Endothelial cell of umbilical vein (primary cell): Measurements from ENCODE around the gene ITFG1. TPM values are rescaled to one million over a fixed set of nuclear protein-coding genes. Genes with fewer than 3 reads are reported as not detected.

Experiments used
- BruUV-seq: library from RNA; stranded (reverse); fragments of 400-500 nt; replicated peaks from 2 replicates; lab custom pipeline; 2021; lab: Mats Ljungman, UMichigan
- CTCF ChIA-PET: fragments of 300-600, 350-600 bp; sonication (Branson Sonifier 250); formaldehyde crosslinking; loops from one replicate; lab custom pipeline; 2021; ENCODE audit warnings: antibody characterized with exemption, inconsistent platforms; lab: Charles Lee
- POLR2A ChIA-PET: fragments of 300-600, 350-600 bp; sonication (Branson Sonifier 250); formaldehyde crosslinking; loops from one replicate; lab custom pipeline; 2021; ENCODE audit warnings: antibody characterized with exemption, inconsistent platforms; lab: Charles Lee
- DNase-seq: peaks from one replicate; pipeline ENCODE4 v3.0.0-alpha.2; 2011; ENCODE audit warnings: low read depth, low spot score
- FAIRE-seq: peaks from 2 replicates; lab custom pipeline; 2011; peaks lifted over from hg19 to GRCh38; lab: Jason Lieb, UNC
- H2AFZ ChIP-seq: 2 replicates; pipeline ENCODE4 v1.6.0; 2012; ENCODE audit warnings: low read depth, low read length, control low read depth, inconsistent platforms
- H3K27ac ChIP-seq: 2 replicates; pipeline ENCODE4 v1.5.1; 2011; ENCODE audit warnings: low read depth, mild to moderate bottlenecking, control low read depth, low read length, moderate library complexity; ENCODE audit not compliant: insufficient read depth
- H3K27me3 ChIP-seq, 2 experiments: 2 replicates each; pipeline versions ENCODE4 v1.6.0 to v1.6.1; 2011; ENCODE audit warnings: low read length in 2 of 2, mixed read lengths in 1 of 2; ENCODE audit not compliant: control insufficient read depth in 2 of 2, insufficient read depth in 2 of 2
- H3K36me3 ChIP-seq, 2 experiments: 2 replicates in 1 of 2; 3 replicates in 1 of 2; pipeline ENCODE4 v1.5.1; 2011; ENCODE audit warnings: low read length in 2 of 2, mild to moderate bottlenecking in 1 of 2, moderate library complexity in 1 of 2; ENCODE audit not compliant: control insufficient read depth in 2 of 2, insufficient read depth in 2 of 2; ENCODE audit errors: extremely low read depth in 1 of 2
- H3K4me1 ChIP-seq: 3 replicates; pipeline ENCODE4 v1.5.1; 2011; ENCODE audit warnings: mild to moderate bottlenecking, low read length; ENCODE audit not compliant: control insufficient read depth, insufficient read depth; ENCODE audit errors: extremely low read depth
- H3K4me2 ChIP-seq: 2 replicates; pipeline ENCODE4 v1.6.1; 2011; ENCODE audit warnings: low read length, control low read depth, mixed read lengths; ENCODE audit not compliant: insufficient read depth
- H3K4me3 ChIP-seq, 3 experiments: fragments of 200-600 bp in 1 of 3; sonication (generic), shearing (Covaris generic) in 1 of 3; replicated peaks in 1 of 3; 2 replicates each; pipeline ENCODE4 v1.5.1; 2011 to 2016; ENCODE audit warnings: control low read depth in 3 of 3, low read length in 3 of 3, mild to moderate bottlenecking in 2 of 3, inconsistent platforms in 1 of 3, low read depth in 1 of 3, moderate library complexity in 1 of 3; ENCODE audit not compliant: insufficient read depth in 1 of 3
- H3K79me2 ChIP-seq: 2 replicates; pipeline ENCODE4 v1.6.0; 2012; ENCODE audit warnings: low read length, inconsistent platforms; ENCODE audit not compliant: control insufficient read depth, insufficient read depth
- H3K9ac ChIP-seq: replicated peaks from 2 replicates; pipeline ENCODE3; 2011; ENCODE audit warnings: low read length, control low read depth; ENCODE audit not compliant: insufficient read depth; ENCODE audit errors: extremely low read depth
- H3K9me1 ChIP-seq: replicated peaks from 3 replicates; pipeline ENCODE4 v1.6.0; 2011; ENCODE audit warnings: mild to moderate bottlenecking, low read length; ENCODE audit not compliant: control insufficient read depth, insufficient read depth; ENCODE audit errors: extremely low read depth
- H3K9me3 ChIP-seq: replicated peaks from 2 replicates; pipeline ENCODE4 v1.5.1; 2012; ENCODE audit warnings: low read length, inconsistent platforms; ENCODE audit not compliant: control insufficient read depth, insufficient read depth
- H4K20me1 ChIP-seq: replicated peaks from 2 replicates; pipeline ENCODE3; 2011; ENCODE audit warnings: mild to moderate bottlenecking, low read length; ENCODE audit not compliant: control insufficient read depth, insufficient read depth; ENCODE audit errors: extremely low read depth
- CTCF ChIP-seq, 2 donors: IDR thresholded peaks; 1 replicate in 1 of 2; 2 replicates in 1 of 2; pipeline ENCODE4 v1.5.1; 2011; ENCODE audit warnings: low read length in 2 of 2, mild to moderate bottlenecking in 2 of 2, moderate library complexity in 2 of 2, control low read depth in 1 of 2, inconsistent platforms in 1 of 2, low read depth in 1 of 2; ENCODE audit not compliant: insufficient read depth in 1 of 2; ENCODE audit errors: extremely low read depth in 1 of 2
- JUN ChIP-seq: IDR thresholded peaks from 2 replicates; pipeline ENCODE4 v1.6.1; 2011; ENCODE audit warnings: borderline replicate concordance, low read depth; ENCODE audit not compliant: insufficient read length, insufficient read depth
- dilution Hi-C: fragments of 300-500 bp; cut with MboI; formaldehyde crosslinking; loops from one replicate; pipeline ENCODE4 v1.15.0; 2019; ENCODE audit warnings: low sequenced_read_pairs; ENCODE audit not compliant: extremely low pct_ligation_motif_present
- intact Hi-C: fragments of 100-400 bp; cut with micrococcal nuclease; formaldehyde crosslinking; loops from one replicate; pipeline ENCODE4 v1.10.0; 2022
- polyA plus RNA-seq, 4 experiments: library from polyadenylated mRNA; depleted of rRNA in 3 of 4; stranded (reverse) in 3 of 4; unstranded in 1 of 4; fragments of >200 nt; gene quantifications; 2 replicates each; pipeline versions ENCODE4 v1.2.1 to v1.2.3, GENCODE V29; 2011 to 2012; ENCODE audit warnings: missing spikeins in 1 of 4
- total RNA-seq: library from RNA; stranded (reverse); gene quantifications from 2 replicates; pipeline ENCODE4 v1.2.3, GENCODE V29; 2021

The ITFG1 gene
- total and polyA plus RNA-seq, 2 donors (not counting 3 experiments of a cell fraction or from before 2014, with no cell fraction given), result 32.1 to 44.2 TPM

GRCh38 chr16:47127541-47127940 is 333.3 kb downstream of the ITFG1 start:
- Histone ChIP-seq H3K9ac (no peak overlapping the region), H3K79me2 (peaks cover 2% of the 10 kb centered on the region), H3K9me3 (no peaks in the 10 kb centered on the region), H3K27me3 (no peaks in the 10 kb centered on the region), H3K4me1 (no peaks in the 10 kb centered on the region), H3K4me3 (no peak overlapping the region), H3K4me2 (no peak overlapping the region), H3K27ac (no peak overlapping the region), H4K20me1 (no peaks in the 10 kb centered on the region), H2AFZ (no peak overlapping the region), H3K9me1 (peaks cover 3% of the 10 kb centered on the region), H3K36me3 (no peaks in the 10 kb centered on the region)
- CTCF ChIA-PET, result no interaction called here
- intact Hi-C loops (no loop called here), dilution Hi-C loops (no loop called here)
- no peak for DNase-seq
- no peak for TF ChIP-seq CTCF (IDR thresholded peaks at IDR 0.05; ENCODE audit: extremely low read depth in 1 of 2, insufficient read depth in 1 of 2, low read depth in 1 of 2, low read length in 2 of 2)
- BruUV-seq, result no TSS peak
- no peak for FAIRE-seq
- POLR2A ChIA-PET, result no interaction called here

DNA sequence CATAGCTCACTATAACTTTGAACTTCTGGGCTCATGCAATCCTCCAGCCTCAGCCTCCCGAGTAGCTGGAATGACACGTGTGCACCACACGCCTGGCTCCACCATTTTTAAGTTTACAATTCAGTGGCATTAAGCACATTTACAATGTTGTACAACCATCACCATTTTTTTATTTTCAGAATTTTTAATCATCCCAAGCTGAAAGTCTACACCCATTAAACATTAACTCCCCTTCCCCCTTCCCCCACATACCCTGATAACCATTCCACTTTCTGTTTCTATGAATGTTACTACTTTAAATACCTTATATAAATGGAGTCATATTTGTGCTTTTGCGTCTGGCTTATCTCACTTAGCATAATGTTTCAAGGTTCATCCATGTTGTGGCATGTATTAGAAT is 335.1 kb downstream of the ITFG1 start:
- FAIRE-seq, result no peak
- intact Hi-C loops, result loop anchor here (2.0 kb wide), 1 partner anchor 17 kb away; the partner anchor contains the start of gene NETO2
- Histone ChIP-seq H3K27me3 (no peaks in the 10 kb centered on the region), H4K20me1 (no peaks in the 10 kb centered on the region), H2AFZ (no peak overlapping the region), H3K27ac (no peak overlapping the region), H3K9me3 (no peaks in the 10 kb centered on the region), H3K36me3 (no peaks in the 10 kb centered on the region), H3K4me2 (no peak overlapping the region), H3K4me1 (no peaks in the 10 kb centered on the region), H3K79me2 (peaks cover 2% of the 10 kb centered on the region), H3K9me1 (peaks cover 4% of the 10 kb centered on the region), H3K9ac (no peak overlapping the region), H3K4me3 (no peak overlapping the region)
- BruUV-seq, result no TSS peak
- ChIA-PET POLR2A (no interaction called here), CTCF (interaction anchor here (1.3 to 4.8 kb wide), 4 partner anchors 18 to 1039 kb away, joined by 4 to 40 read pairs (median 5); partner anchors contain the start of gene NETO2)
- no peak for TF ChIP-seq JUN
- DNase-seq, result no peak
- dilution Hi-C loops, result no loop called here
